ENCODE data around the gene GOLGA6A.
"Not testable (repeated sequence)": the region's sequence is repeated elsewhere in the genome, so short reads cannot be mapped to it uniquely, and the experiment has no call there.

GOLGA6A gene, protein sequence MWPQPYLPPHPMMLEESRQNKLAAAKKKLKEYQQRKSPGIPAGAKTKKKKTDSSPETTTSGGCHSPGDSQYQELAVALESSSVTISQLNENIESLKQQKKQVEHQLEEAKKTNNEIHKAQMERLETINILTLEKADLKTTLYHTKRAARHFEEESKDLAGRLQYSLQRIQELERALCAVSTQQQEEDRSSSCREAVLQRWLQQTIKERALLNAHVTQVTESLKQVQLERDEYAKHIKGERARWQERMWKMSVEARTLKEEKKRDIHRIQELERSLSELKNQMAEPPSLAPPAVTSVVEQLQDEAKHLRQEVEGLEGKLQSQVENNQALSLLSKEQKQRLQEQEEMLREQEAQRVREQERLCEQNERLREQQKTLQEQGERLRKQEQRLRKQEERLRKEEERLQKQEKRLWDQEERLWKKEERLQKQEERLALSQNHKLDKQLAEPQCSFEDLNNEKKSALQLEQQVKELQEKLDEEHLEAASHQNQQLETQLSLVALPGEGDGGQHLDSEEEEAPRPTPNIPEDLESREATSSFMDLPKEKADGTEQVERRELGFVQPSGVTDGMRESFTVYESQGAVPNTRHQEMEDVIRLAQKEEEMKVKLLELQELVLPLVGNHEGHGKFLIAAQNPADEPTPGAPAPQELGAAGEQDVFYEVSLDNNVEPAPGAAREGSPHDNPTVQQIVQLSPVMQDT

DNA sequence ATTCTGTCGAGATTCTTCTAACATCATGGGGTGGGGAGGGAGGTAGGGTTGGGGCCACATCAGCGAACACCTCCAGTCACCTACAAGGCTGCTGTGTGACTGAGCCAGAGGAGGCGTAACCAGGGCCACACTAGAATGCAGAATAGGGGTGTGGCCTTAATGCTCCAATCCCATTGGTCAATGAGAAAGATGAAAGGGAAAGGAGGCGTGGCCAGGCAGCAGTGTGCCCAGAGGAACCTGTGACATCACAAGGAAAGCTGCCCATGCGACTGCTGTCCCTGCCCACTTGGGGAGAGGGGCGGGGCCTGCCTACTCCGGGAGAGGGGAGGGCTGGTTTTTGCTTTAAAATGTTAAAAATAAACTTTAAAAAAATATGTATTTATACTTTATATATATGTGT is at the start of gene GOLGA6A:
Gene GOLGA6A, minus strand, starts transcription at position 101 of the 400 bp plus-strand sequence. Its CDS starts 41 bp downstream, at position 60.
- DNase-seq; H3K27ac Mint-ChIP-seq; ATAC-seq (replicated peaks); H3K36me3 Mint-ChIP-seq; H3K4me1 Mint-ChIP-seq; H3K9me3 Mint-ChIP-seq; H3K4me3 Mint-ChIP-seq; H3K27me3 Mint-ChIP-seq: not testable (repeated sequence)

DNA sequence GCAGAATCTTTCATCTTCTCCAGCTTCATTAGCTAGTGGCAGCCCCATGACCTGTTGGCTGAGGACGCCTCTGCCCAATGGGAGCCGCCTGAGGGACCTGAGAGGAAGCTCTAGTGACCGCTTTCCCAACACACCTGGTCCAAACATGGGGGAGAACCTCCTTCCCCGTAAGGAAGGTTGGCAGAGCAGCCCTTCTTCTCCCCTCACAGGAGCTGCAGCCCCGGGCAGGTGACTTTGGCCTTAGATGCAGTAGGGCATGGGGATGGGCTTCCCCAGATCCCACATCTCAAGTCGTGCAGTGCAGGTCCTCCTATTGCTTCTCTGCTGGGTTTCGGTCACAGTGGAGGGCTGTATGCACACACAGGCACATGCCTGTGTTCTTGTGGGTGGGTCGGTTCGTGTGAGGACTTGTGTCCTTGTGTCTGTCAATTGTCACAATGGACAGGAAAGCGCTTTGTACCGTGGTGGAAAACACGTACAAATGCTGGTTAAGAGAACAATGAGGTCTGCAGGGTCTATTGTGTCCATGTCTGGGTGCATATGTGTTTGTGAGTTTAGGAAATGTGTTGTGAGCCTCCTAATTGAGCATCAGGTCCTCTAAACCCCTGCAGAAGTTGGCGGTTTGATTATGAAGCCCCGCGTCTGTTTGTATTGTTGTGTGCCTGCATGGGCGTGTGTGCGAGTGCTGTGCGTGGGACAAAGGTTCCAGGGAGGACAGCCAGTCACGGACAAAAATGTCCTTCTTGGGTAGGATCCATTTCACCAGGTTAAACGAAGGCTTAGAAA is 49.5 kb upstream of the GOLGA6A start:
- Mint-ChIP-seq H3K4me3 (peak overlapping the region in 1 of 2 donors; percentile 81), H3K4me1 (peaks cover 50 to 90% of the 10 kb centered on the region in 2 donors), H3K27me3 (peaks cover 80 to 91% of the 10 kb centered on the region in 2 donors), H3K36me3 (peaks cover 13 to 14% of the 10 kb centered on the region in 2 donors), H3K27ac (peak overlapping the region; percentile 94), H3K9me3 (peaks cover 0 to 5% of the 10 kb centered on the region in 2 donors)
- DNase-seq (no peak), ATAC-seq (replicated peaks) (no peak)

DNA sequence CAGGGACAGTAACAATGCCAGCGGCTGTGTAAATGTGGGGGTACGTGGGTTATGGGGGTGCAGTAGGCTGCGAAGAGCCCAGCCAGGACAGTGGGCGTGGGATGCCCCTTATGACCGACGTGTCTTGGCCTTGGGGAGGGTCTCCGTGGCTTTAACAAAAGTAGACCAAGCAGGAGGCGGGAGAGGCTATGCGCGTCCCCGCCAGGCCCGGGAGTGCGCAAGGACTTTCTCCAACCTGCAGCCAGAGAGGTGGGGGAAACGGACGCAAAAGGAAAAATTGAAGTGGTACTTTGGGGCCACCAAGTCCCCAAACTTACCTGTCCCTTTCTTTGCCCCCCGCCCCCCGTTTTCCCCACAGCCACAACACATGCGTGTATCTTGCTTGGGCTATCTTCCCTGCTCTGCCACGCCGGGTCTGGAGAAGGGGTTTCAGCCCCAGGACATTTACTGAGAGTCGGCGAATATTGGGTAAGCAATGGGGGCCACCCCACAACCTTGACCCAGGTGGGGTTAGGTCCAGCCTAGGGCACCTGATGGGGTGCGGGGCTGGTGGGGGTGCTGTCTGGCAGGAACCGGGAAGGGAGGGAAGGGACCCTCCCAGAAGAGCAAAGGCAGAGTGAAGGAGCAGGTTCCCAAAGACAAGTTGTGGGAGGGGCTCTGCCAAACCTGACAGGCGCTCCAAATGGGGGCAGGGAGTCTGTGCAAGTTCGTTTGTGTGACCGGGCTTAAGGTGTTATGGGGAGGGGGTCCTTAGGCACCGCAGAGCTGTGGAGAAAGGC is 48.7 kb upstream of the GOLGA6A start:
- peaks cover 0 to 5% of the 10 kb centered on the region in 2 donors for H3K9me3 Mint-ChIP-seq
- H3K27ac Mint-ChIP-seq = peak overlapping the region; percentile 86
- ATAC-seq (replicated peaks) = no peak
- H3K4me3 Mint-ChIP-seq = peak overlapping the region; percentile 42 to 57
- peaks cover 74 to 89% of the 10 kb centered on the region in 2 donors for H3K27me3 Mint-ChIP-seq
- no peak for DNase-seq
- H3K4me1 Mint-ChIP-seq = peaks cover 46 to 82% of the 10 kb centered on the region in 2 donors
- H3K36me3 Mint-ChIP-seq = peaks cover 13% of the 10 kb centered on the region in 2 donors

DNA sequence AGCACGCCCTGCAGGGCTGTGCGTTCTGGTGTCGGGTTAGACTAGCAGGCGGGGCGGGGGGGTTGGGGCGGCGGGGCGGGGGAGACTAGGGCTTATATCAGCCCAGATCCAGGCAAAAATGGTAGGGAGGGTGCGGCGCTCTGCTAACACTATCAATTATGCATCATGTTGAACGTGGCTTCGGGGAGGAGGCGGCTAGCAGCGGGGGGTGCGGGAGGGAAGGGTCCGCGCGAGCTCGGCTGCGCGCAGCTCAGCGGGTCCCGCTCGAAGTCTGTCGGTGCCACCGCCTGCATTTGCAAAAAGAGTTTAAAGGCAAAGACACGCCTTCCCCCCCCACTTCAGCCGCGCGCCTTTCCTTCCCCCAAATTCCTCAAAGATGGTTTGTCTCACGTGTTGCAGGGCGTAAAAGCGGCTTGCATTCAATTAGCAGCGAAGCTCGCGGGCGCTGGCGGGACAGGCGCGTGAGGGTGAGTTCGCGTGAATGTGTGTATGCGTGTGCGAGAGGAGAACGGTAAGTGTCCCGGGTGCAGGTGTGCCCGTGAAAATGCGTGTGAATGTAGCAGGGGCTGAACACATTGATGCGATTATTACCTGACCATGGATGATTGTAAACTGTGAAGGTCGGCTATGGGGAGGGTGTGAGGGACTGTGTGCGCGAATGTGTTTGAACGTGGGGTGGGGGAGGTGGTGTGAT is 48.0 kb upstream of the GOLGA6A start, which contains the start of gene ISLR2:
Gene ISLR2, plus strand, starts transcription at position 432 of the 694 bp plus-strand sequence. CDS start 2,169 bp downstream, outside the sequence.
- DNase-seq = no peak
- H3K4me1 Mint-ChIP-seq = peaks cover 42 to 75% of the 10 kb centered on the region in 2 donors
- peaks cover 71 to 84% of the 10 kb centered on the region in 2 donors for H3K27me3 Mint-ChIP-seq
- H3K9me3 Mint-ChIP-seq = peaks cover 0 to 5% of the 10 kb centered on the region in 2 donors
- no peak for ATAC-seq (replicated peaks)
- H3K27ac Mint-ChIP-seq = peak within 1 kb of the TSS; percentile 86
- H3K36me3 Mint-ChIP-seq = peaks cover 12 to 13% of the 10 kb centered on the region in 2 donors
- peak within 1 kb of the TSS; percentile 42 to 57 for H3K4me3 Mint-ChIP-seq

- peaks cover 38 to 69% of the 10 kb centered on the region in 2 donors for H3K4me1 Mint-ChIP-seq
- H3K27ac Mint-ChIP-seq = peak overlapping the region; percentile 84
- peak overlapping the region; percentile 17 to 57 for H3K4me3 Mint-ChIP-seq
Measured at GRCh38 chr15:74129586-74130154, 47.3 kb upstream of the GOLGA6A start.

GRCh38 chr15:74128785-74129585 is 46.6 kb upstream of the GOLGA6A start:
- peaks cover 36 to 71% of the 10 kb centered on the region in 2 donors for H3K4me1 Mint-ChIP-seq
- peaks cover 0 to 5% of the 10 kb centered on the region in 2 donors for H3K9me3 Mint-ChIP-seq
- no peak for DNase-seq
- peak overlapping the region; percentile 84 for H3K27ac Mint-ChIP-seq
- peaks cover 60 to 72% of the 10 kb centered on the region in 2 donors for H3K27me3 Mint-ChIP-seq
- H3K4me3 Mint-ChIP-seq = peak overlapping the region; percentile 57 to 69
- ATAC-seq (replicated peaks) = no peak
- peaks cover 9 to 13% of the 10 kb centered on the region in 2 donors for H3K36me3 Mint-ChIP-seq

More at GRCh38 chr15:74129586-74130154, 47.3 kb upstream of the GOLGA6A start:
- Mint-ChIP-seq H3K27me3 (peaks cover 65 to 78% of the 10 kb centered on the region in 2 donors), H3K9me3 (peaks cover 0 to 5% of the 10 kb centered on the region in 2 donors), H3K36me3 (peaks cover 9 to 13% of the 10 kb centered on the region in 2 donors)
- DNase-seq (no peak), ATAC-seq (replicated peaks) (no peak)

DNA sequence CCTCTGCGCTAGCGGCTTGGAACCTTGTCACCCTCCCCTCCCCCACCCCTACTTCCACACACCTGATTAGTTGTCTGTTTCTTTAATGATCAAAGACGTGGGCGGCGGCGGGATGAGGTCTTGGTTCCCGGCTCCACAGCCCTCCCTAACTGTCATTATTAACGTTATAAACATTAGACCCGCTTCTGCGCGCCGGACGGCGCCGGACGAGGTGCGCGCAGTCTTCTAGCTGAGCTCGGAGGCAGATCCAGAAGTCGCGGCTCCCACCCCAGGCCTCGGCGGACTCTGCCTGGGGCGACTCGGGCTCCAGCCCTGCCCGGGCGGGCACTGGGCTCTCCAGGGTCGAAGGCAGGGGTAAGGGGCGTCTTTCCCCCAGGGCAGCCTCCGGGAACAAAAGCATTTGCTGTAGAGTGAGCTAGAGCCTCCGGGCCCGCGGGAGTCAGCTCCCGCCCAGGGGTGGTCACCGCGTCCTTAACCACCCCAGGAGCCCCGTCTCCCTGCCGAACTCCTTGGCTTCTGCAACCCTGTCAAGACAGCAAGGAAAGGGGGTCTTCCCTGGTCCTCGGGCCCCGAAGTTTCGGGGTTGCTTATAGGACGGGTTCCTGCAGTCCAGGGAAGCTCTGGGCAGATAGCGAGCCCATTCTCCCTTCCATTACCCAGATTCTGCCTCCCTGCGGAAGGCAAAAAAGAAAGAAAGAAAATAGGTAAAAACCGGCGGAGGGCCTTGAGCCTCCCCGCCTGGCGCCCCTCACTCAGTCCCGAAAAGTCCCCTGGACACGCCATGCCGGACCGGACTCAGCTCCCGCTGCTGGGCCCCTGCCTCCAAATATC is 45.8 kb upstream of the GOLGA6A start:
- ATAC-seq (replicated peaks) (peak; percentile 17 to 18), DNase-seq (no peak)
- Mint-ChIP-seq H3K4me1 (peaks cover 38 to 75% of the 10 kb centered on the region in 2 donors), H3K4me3 (peak overlapping the region; percentile 67 to 70), H3K27ac (peak overlapping the region; percentile 47), H3K36me3 (peaks cover 9 to 10% of the 10 kb centered on the region in 2 donors), H3K9me3 (peaks cover 0 to 5% of the 10 kb centered on the region in 2 donors), H3K27me3 (peaks cover 55 to 66% of the 10 kb centered on the region in 2 donors)

- Mint-ChIP-seq H3K27ac (no peak overlapping the region), H3K36me3 (peaks cover 9 to 10% of the 10 kb centered on the region in 2 donors), H3K4me1 (peaks cover 45 to 77% of the 10 kb centered on the region in 2 donors), H3K4me3 (peak overlapping the region in 1 of 2 donors; percentile 70), H3K9me3 (peaks cover 0 to 5% of the 10 kb centered on the region in 2 donors), H3K27me3 (peaks cover 50 to 60% of the 10 kb centered on the region in 2 donors)
- peak; percentile 80 for DNase-seq
- peak; percentile 89 to 94 for ATAC-seq (replicated peaks)
Measured at GRCh38 chr15:74127255-74127953, 45.1 kb upstream of the GOLGA6A start.

DNA sequence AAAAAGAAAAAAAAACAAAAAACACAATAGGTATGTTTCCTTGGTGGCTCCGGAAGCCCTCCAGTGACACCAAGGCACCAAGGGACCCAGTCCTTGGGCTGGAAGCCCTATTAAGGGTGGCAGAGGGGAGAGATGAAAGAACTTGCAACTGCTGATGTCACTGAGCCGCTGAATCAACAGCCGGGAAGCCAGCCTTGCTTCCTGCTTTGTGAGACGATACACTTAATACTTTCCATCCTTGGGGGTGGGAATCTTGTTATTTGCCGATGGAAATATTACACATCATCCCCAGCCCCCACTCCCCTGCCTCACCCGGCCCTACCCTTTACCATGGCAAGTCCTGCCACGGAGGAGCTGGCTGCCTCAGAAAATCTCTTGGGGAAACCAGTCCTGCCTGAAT is 42.4 kb upstream of the GOLGA6A start:
- Mint-ChIP-seq H3K4me3 (no peak overlapping the region), H3K4me1 (peaks cover 48 to 75% of the 10 kb centered on the region in 2 donors), H3K27ac (no peak overlapping the region), H3K9me3 (no peaks in the 10 kb centered on the region), H3K27me3 (peaks cover 24 to 34% of the 10 kb centered on the region in 2 donors), H3K36me3 (no peaks in the 10 kb centered on the region)
- DNase-seq (no peak), ATAC-seq (replicated peaks) (no peak)

DNA sequence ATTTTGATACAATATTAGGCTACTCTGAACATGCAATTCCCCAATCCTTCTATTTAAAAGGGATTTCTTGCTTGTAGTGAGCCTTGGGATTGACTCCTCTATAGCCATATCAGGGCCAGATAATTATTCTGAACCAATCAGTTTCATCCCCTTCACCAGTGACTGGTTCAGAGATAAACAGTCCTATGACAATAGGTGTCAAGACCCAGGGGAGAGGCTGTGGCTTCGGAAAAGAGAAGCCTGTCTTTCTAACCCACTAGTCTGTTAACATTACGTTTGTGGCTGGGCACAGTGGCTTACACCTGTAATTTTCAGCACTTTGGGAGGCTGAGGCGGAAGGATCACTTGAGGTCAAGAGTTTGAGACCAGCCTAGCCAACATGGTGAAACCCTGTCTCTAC is 41.8 kb upstream of the GOLGA6A start:
- no peak for ATAC-seq (replicated peaks)
- Mint-ChIP-seq H3K9me3 (no peaks in the 10 kb centered on the region), H3K27me3 (peaks cover 18 to 28% of the 10 kb centered on the region in 2 donors), H3K27ac (no peak overlapping the region), H3K4me3 (no peak overlapping the region), H3K4me1 (peaks cover 42 to 69% of the 10 kb centered on the region in 2 donors), H3K36me3 (no peaks in the 10 kb centered on the region)
- no peak for DNase-seq

GRCh38 chr15:74123658-74124057 is 41.3 kb upstream of the GOLGA6A start:
- Mint-ChIP-seq H3K9me3 (no peaks in the 10 kb centered on the region), H3K27ac (no peak overlapping the region), H3K4me3 (no peak overlapping the region), H3K36me3 (no peaks in the 10 kb centered on the region), H3K4me1 (peaks cover 38 to 64% of the 10 kb centered on the region in 2 donors), H3K27me3 (peaks cover 13 to 23% of the 10 kb centered on the region in 2 donors)
- no peak for ATAC-seq (replicated peaks)
- no peak for DNase-seq
